GM18526 (cell line): ENCODE measurements around the gene MOAP1.

ENCODE experiments used
- POLR2A ChIP-seq: IDR thresholded peaks from 3 replicates; pipeline ENCODE4 v1.6.1; 2011; ENCODE audit not compliant: insufficient read length; ENCODE audit errors: extremely low read depth

Gene MOAP1

DNA sequence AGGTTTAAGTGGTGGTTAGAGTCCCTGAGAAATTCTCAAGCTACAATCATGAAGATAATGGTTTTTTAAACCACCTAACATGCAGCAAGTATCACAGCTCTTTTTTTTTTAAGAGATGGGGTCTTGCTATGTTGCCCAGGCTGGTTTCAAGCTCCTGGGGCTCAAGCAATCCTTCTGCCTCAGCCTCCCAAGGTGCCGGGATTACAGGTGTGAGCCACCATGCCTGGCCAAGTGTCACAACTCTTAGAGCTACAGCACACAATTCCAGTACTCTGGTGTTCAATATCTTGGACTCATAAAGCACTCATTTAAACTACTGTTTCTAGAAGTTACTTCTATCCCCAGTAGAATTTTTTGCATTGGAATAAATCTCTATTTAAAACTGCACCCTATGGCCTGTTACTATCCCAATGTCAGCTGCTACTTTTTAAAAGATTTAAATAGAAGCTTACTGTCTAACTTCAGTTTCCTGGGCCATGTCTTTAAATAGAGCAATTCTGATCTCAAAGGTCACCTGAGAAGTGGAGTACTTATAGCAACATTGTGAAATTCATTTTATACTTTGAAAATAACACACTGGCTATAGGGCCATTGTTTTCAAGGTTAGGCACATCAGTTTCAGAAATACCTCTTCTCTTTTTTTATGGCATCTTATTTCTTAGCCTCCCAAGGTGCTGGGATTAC lies 10.8 kb upstream of the MOAP1 start:
- no peak for TF ChIP-seq POLR2A

DNA sequence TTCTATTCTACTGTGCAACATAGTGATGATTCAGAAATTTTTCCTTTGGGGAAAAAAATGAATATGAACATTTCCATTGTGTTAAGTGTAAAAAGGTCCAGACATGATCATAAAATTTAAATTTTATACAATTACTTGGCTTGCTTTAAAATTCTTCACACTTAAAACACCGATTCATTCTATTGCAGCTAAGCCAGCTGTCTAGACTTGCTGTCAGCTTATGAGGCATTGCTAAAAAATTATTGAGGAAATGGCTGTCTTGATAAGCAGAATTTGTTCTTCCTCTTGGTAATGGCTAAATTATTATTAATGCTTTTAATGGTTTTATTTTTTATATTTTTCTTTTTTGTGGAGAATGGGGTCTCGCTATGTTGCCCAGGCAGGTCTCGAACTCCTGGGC lies 2.3 kb upstream of the MOAP1 start:
- TF ChIP-seq POLR2A: no peak

DNA sequence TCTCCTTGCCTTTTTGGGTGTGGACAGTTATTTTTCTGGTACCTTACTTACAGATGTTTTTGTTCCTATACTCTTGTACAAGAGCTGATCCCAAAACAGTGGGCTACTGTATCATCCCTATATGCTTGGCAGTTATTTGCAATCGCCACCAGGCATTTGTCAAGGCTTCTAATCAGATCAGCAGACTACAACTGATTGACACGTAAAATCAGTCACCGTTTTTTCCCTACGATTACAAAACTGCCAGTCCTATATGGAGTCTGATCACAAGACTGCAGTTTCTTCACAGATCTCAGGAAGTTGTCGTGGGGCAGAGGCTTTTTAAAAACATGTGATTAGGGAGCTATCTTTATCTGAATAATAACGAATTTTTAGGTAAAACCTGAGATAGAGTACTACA lies 1.8 kb upstream of the MOAP1 start:
- TF ChIP-seq POLR2A: no peak

DNA sequence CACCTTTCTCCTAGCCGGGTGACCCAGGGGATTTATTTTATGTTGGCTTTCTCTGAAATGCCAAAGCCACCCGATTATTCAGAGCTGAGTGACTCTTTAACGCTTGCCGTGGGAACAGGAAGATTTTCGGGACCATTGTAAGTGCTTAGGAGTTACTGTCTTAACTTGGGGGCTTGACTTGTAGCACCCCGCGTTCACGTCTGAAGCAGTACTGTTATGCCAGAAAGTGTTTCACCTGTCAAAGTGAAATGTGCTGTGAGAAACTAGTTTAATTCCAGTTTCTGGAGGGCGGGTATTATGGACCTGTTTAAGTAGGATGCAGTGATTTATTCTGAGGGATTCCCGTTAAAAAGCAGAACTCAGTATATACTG lies 638 bp upstream of the MOAP1 start:
- no peak for TF ChIP-seq POLR2A

DNA sequence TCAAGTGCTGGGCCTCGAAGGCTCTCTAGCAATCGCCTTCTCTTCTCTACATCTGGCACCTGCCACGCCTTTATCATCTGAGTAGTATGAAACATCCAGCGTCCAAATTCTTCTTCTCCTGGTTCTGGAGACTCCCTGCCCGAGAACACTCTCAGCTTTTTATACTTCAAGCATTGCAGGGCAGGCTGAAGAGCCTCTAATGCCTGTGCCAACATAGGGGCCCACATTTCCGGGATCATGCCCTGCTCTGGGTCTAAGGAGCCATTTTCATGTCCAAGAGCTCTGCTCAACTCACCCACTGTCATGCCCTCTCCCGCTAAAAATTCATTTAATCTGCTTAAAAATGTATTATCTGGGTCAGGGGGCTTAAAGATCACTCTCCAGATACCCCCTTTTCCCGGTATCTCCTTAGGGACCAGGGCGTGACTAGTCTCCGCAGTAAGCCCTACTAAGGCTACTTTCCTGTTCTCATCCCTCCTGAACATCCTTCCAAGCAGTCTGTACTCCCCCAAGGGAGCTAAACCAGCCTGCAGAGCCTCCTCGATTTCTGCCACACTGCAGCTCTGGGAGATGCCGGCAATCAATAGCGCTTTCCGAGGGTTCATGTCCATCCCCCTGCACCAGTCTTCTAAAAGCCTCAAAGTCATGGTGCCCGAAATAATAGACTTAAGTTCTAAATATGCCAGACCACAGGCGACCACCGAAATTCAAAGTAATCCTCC lies 940 bp downstream of the MOAP1 start:
- TF ChIP-seq POLR2A: no peak

DNA sequence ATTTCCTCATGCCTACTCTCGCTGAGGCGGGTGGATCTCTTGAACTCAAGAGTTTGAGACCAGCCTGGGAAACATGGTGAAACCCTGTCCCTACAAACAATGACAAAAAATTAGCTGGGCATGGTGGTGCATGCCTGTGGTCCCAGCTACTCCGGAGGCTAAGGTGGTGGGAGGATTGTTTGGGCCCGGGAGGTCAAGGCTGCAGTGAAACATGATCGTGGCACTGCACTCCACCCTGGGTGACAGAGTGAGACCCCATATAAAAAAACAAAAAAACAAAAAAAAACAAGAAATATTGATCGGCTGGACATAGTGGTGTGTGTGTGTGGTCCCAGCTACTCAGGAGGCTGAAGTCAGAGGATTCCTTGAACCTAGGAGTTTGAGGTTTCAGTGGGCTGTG lies 9.2 kb downstream of the MOAP1 start:
- TF ChIP-seq POLR2A: no peak

DNA sequence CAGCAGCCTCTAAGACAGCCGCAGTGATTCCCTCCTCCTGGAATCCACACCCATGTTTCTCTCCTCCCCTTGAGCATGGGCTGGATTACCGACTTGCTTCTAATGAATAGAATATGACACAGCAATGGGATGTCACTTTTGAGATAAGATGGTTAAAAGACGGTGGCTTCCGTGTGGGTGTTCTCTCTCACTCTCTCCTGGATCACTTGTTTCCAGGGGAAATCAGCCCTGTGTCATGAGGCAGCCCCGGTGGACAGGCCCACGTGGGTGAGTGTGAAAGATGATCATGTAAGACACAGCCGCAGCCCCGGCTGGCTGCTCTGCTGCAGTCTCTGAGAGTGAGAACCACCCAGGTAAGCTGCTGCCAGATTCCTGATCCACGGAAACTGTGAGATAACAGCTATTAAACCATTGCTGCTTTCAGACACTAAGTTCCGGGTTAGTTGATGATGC lies 10.7 kb downstream of the MOAP1 start:
- no peak for TF ChIP-seq POLR2A

DNA sequence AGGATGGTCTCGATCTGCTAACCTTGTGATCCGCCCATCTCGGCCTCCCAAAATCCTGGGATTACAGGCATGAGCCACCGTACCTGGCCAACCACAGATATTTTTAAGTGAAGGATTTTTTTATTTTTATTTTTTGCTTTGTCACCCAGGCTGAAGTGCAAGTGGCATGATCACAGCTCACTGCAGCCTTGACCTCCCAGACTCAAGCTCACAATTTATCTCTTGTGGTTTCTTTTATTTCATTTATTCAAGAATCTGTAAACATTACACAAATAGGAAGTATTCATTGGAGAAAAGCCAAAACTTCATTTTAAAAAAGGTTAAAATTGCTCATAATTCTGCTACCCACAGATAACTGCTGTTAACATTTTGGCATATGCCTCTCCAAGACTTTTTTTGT lies 13.3 kb downstream of the MOAP1 start:
- no peak for TF ChIP-seq POLR2A

DNA sequence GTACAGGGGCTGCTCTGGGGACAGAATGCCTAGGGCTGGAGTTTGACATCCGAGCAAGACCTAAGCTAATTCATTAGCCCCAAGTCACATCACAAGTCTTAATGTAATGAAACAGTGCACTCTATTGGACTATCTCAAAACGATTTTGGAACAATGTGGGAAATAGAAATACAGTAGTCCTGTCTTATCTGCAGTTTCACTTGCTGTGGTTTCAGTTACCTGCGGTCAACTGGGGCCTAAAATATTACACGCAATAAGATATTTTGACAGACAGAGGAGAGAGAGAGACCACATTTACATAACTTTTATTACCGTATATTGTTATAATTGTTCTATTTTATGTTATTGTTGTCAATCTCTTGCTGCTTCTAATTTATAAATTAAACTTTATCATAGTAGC lies 21.1 kb downstream of the MOAP1 start:
- no peak for TF ChIP-seq POLR2A

DNA sequence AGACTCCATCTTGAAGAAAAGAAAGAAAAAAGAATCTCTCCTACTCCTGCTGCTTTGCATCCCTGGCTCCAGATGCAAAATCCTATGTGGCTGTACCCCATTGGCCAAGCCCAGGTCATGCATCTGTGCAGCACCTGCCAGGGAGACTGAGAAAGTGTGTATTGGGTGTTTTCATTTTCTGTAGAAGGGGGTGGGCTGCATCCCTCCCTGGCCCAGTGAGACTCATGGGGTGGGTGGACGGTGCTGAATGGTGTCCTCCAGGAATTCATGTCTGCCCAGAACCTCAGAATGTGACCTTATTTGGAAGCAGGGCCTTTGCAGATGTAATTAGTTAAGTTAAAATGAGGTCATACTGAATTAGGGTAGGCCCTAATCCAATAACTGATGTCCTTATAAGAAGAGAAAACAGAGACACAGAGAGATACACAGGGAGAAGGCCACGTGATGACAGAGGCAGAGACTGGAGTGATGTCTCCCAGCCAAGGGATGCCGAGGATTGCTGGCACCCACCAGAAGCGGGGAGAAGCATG lies 23.2 kb downstream of the MOAP1 start:
- TF ChIP-seq POLR2A: no peak

DNA sequence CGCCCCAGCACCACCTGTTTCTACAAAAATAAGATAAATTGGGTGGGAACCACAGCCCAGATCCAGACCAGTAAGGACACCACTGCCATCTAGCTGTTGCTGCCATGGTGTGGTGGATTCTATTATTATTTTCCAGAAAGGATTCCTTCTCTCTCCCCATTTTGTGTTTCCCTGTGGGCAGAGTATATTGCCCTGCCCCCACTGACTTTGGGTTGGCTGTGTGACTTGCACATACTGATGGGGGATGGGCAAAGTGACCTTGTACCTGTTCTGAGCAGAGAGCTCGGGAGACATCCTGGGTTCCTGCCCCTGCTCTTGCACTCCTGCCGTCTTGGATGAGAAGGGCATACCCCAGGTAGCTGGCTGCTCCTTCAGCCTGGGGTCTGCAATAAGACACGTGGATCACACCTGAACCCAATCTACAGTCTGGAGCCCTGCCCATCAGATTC lies 24.3 kb downstream of the MOAP1 start:
- TF ChIP-seq POLR2A: no peak

DNA sequence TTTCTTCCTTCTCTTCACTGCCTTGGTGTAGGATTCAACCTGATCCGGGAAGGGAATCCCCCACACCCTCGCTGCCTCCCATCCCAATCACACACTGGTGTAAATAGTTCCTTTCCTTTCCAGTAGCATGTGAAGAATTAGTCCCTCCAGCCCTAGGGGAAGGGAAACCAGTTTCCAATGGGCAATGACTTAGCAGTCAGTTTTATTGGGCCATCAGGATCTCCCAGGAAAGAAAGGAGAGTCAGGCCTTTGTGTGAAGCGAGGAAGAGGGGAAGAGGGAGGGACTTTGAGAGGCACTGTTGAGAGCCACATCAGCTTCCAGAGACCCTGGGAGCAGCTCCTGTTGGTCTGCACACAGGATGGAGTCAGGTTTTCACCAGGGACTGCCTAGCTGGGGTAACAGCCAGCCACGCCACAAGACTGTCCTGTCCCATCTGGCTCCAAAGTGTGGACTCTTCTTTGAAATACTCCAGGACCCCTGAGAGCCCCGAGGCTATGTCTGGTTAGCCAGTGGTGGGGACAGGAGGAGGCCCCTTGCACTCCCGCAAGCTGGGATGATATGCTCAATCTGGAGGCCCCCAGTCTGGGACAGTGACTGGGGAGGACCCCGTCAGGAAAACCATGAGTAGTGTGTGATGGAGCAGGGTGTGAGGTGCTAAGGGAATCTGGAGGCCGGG lies 27.9 kb downstream of the MOAP1 start:
- no peak for TF ChIP-seq POLR2A

DNA sequence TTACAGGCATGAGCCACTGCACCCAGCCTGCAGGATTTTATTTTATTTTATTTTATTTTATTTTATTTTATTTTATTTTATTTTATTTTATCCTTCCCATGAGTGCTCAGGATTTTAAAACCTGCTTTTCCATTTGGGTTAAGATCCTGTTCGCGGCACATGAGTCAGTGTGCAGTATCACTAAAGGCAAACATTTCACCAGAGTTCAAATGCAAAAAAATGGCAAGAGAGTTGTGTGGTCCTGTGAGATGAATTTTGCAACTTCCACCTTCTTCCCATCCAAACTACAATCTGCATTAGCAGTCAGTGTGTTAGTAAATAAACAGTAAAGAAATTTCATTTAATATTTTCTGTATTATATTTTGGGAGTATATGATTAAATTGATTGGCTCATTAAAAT lies 29.0 kb downstream of the MOAP1 start:
- TF ChIP-seq POLR2A: no peak

DNA sequence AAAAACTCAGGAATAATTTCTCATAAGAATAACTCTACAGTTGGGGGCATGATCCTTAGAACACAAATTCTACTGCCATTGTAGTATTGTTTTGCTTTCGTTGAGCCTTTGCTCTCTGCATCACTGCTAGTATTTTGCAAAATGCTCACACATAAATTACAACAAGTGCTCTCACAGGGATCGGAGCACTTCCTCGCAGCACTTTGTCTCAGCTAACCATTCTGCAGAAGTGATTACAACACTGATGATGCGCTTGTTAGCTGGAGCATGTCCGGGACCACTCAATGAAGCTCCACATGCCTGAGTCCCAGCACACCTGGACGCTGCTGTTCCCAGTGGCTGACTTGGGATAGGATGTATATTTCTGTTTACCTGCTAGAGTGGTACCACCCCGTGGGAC lies 31.6 kb downstream of the MOAP1 start:
- TF ChIP-seq POLR2A: no peak

DNA sequence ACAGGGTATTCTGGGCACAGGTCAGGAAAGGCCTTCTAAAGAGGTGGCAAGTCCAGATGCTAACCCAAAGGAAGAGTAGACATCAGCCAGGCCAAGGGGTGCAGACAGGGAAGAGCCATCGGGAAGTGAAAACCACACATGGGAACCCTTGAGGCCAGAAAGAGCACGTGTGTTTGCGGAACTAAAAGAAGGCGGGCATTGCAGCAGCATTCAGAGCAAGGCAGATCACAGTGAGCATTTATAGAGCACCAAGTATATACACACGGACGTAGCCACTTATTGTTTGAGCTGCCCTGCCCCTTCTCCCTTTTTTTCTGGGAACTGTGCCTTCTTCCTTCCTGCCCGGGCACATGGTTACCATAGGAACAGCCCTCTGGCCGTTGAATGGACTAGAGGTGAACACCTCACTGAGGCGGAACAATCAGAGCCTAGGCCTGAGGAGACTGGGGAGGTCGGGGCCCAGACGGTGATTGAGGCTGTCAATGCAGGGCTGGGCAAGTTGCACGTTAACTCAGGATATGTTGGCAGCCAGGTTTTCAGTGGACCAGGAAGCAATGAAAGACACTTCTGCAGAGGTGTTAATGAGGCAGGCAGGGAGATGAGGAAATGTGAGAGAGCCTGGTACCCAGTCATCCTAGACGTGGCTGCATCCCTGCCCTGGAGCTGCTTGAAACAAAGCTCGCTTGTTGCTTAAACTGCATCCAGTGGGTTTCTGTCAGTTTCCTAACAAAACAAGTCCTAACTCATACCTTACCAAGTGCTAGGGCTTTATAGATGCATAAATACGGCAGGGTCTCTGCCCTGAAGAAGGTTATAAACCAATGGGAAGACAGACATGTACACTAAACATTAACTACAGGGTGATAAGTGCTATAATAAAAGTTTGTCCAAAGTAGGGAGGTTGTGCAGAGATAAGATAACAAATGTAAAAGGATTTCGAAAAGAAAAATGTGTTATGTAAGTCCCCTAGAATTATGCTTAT lies 34.2 kb downstream of the MOAP1 start:
- no peak for TF ChIP-seq POLR2A
